Measurements from ENCODE around the gene PTCD3. TPM values are rescaled to one million over a fixed set of nuclear protein-coding genes. Genes with fewer than 3 reads are reported as not detected.

The PTCD3 gene
- total RNA-seq: 123 TPM

GRCh38 chr2:86105969-86106945 lies at the start of gene PTCD3:
TSS of gene PTCD3 (plus strand) at chr2:86106235. CDS start at chr2:86106248, 13 bp downstream.
- H3K9me3 ChIP-seq: no peaks in the 10 kb centered on the region
- DNase-seq (ENCODE audit: low spot score in 2 of 2): peak; percentile 84 to 97
- H3K4me1 ChIP-seq: peaks cover 0 to 26% of the 10 kb centered on the region in 2 donors
- H3K4me3 ChIP-seq: peak within 1 kb of the TSS; percentile 81 to 91
- peaks cover 5 to 17% of the 10 kb centered on the region in 2 donors for H3K36me3 ChIP-seq
- intact Hi-C loops (cut with DNase I): loop anchor here (2.0 to 10.0 kb wide), 2 partner anchors 89 to 491 kb away; partner anchors contain the start of genes C2orf68, IMMT and USP39
- TF ChIP-seq, protein P1, sequence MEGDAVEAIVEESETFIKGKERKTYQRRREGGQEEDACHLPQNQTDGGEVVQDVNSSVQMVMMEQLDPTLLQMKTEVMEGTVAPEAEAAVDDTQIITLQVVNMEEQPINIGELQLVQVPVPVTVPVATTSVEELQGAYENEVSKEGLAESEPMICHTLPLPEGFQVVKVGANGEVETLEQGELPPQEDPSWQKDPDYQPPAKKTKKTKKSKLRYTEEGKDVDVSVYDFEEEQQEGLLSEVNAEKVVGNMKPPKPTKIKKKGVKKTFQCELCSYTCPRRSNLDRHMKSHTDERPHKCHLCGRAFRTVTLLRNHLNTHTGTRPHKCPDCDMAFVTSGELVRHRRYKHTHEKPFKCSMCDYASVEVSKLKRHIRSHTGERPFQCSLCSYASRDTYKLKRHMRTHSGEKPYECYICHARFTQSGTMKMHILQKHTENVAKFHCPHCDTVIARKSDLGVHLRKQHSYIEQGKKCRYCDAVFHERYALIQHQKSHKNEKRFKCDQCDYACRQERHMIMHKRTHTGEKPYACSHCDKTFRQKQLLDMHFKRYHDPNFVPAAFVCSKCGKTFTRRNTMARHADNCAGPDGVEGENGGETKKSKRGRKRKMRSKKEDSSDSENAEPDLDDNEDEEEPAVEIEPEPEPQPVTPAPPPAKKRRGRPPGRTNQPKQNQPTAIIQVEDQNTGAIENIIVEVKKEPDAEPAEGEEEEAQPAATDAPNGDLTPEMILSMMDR (IDR thresholded peaks at IDR 0.05): no peak
- H3K27ac ChIP-seq: peak within 1 kb of the TSS; percentile 77 to 78
- no peaks in the 10 kb centered on the region for H3K27me3 ChIP-seq

- DNase-seq (ENCODE audit: low spot score in 2 of 2): no peak
- intact Hi-C loops (cut with DNase I): no loop called here
- Histone ChIP-seq H3K27ac (no peak overlapping the region), H3K36me3 (peaks cover 23 to 25% of the 10 kb centered on the region in 2 donors), H3K4me1 (peaks cover 0 to 8% of the 10 kb centered on the region in 2 donors), H3K27me3 (no peaks in the 10 kb centered on the region), H3K9me3 (no peaks in the 10 kb centered on the region), H3K4me3 (no peak overlapping the region)
- TF ChIP-seq, protein P1 (IDR thresholded peaks at IDR 0.05): no peak
These were observed 49.3 kb upstream of the PTCD3 start for GRCh38 chr2:86056590-86057331.

- Histone ChIP-seq H3K27me3 (no peaks in the 10 kb centered on the region), H3K27ac (peak overlapping the region; percentile 2 to 53), H3K9me3 (peaks cover 0 to 12% of the 10 kb centered on the region in 2 donors), H3K4me3 (no peak overlapping the region), H3K36me3 (peaks cover 0 to 17% of the 10 kb centered on the region in 2 donors), H3K4me1 (peaks cover 0 to 18% of the 10 kb centered on the region in 2 donors)
- intact Hi-C loops (cut with DNase I): no loop called here
- TF ChIP-seq, protein P1 (IDR thresholded peaks at IDR 0.05): no peak
- DNase-seq (ENCODE audit: low spot score in 2 of 2): no peak
These were observed 44.0 kb upstream of the PTCD3 start for GRCh38 chr2:86062043-86062442.

DNA sequence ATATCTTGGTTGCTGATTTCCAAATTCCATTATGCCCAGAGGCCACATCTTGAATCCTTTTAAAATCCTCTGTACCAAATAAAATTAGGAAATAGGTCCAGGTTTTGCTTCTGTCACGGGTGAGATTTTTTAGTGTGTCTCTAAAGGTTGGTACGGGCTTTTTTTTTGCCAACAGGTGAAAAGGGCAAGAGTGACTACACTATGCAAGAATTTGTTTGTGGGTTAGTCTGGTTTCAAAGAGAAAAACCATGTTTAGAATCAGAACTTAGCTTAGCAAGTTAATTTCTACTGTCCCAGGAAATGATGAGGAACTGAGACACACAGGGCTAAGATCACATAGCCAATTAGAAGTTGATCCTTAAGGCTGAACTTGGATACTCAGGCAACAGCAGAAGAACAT lies 42.0 kb upstream of the PTCD3 start:
- Histone ChIP-seq H3K27ac (no peak overlapping the region), H3K4me3 (no peak overlapping the region), H3K36me3 (peaks cover 2 to 22% of the 10 kb centered on the region in 2 donors), H3K4me1 (peaks cover 0 to 18% of the 10 kb centered on the region in 2 donors), H3K9me3 (peaks cover 0 to 12% of the 10 kb centered on the region in 2 donors), H3K27me3 (no peaks in the 10 kb centered on the region)
- intact Hi-C loops (cut with DNase I): no loop called here
- DNase-seq (ENCODE audit: low spot score in 2 of 2): no peak
- TF ChIP-seq, protein P1 (IDR thresholded peaks at IDR 0.05): no peak

- DNase-seq (ENCODE audit: low spot score in 2 of 2): no peak
- H3K36me3 ChIP-seq: peaks cover 15 to 34% of the 10 kb centered on the region in 2 donors
These were observed 40.5 kb upstream of the PTCD3 start for GRCh38 chr2:86065512-86065911.

More at GRCh38 chr2:86065512-86065911, 40.5 kb upstream of the PTCD3 start:
- H3K4me3 ChIP-seq: no peak overlapping the region
- H3K9me3 ChIP-seq: peaks cover 0 to 12% of the 10 kb centered on the region in 2 donors
- no peaks in the 10 kb centered on the region for H3K27me3 ChIP-seq
- H3K27ac ChIP-seq: peak overlapping the region; percentile 48 to 58
- intact Hi-C loops (cut with DNase I): no loop called here
- H3K4me1 ChIP-seq: peaks cover 0 to 18% of the 10 kb centered on the region in 2 donors
- TF ChIP-seq, protein P1 (IDR thresholded peaks at IDR 0.05): no peak
